ENCODE results near the gene TIMM23.
"Not testable (repeated sequence)": the region's sequence is repeated elsewhere in the genome, so short reads cannot be mapped to it uniquely, and the experiment has no call there.

Gene TIMM23

DNA sequence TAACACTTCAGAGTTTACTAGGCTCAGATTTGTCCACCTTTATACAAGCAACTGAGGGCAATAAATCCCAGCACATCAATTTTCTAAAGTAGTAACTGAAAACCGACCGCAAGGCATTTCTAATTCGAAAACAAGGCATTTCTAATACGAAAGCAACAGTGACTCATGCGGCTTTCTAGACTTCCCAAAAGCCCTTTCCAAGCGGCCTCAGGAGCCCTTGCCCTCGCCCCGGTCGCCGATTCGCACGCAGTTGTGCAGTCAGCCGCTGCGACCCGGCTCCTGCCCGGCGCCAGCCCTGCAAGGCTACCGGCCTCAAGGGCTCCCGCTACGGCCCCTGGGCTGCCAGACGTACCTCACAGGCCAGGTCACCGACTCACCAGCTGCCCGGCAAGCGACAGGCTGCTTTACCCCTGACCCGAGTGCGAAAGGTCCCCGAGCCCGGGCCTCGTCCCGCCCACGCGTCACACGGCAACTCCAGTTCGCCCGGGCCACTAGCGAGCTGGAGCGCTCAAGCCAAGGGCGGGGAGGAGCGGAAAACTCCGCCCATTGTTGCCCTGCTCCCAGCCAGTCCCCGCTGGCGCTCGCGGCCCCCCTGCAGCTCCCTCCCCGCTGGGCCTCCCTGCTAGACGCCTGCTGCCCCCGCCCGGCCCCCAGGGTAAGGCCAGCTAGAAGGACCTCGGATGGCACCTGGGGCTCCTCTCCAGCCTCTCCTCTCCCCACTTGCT lies 50.9 kb downstream of the TIMM23 start:
- DNase-seq (ENCODE audit: low read depth), result peak; percentile 51

DNA sequence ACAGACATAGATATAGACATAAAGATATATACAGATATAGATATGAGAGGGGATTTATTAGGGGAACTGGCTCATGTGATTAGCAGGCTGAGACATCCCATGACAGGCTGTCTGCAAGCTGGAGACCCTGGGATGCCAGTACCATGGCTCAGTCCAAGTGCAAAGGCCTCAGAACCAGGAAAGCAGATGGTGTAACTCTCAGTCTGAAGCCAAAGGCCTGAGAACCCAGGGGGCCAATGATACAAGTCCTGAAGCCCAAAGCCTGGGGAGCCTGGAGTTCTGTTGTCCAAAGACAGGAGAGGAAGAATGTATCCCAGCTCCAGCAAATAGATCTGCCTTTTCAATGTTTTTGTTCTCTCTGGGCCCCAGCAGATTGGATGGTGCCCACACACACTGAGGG lies 52.7 kb downstream of the TIMM23 start:
- no peak for DNase-seq (ENCODE audit: low read depth)

DNA sequence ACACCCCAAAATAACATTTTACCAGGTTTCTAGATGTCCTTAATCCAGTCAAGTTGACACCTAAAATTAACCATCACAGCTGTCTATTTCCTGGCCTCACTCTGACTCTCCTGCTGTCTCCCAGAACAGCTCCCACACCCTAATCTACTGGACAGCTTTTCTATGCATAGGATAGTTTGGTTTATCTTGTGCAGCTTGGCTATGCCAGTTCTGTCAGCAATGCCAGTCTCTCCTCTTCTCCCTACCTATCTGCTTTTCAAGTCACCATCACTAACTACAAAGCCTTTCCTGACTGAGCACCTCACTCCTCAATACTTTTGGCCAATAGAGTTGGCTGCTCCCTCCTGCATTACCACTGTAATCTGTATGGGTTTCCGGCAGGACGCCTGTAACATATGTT lies 53.1 kb downstream of the TIMM23 start:
- no peak for DNase-seq (ENCODE audit: low read depth)

- no peak for DNase-seq (ENCODE audit: low read depth)
Measured at GRCh38 chr10:46026106-46026505, 53.8 kb downstream of the TIMM23 start.

GRCh38 chr10:46028584-46029460 lies 56.5 kb downstream of the TIMM23 start:
- DNase-seq (ENCODE audit: low read depth), result no peak

DNA sequence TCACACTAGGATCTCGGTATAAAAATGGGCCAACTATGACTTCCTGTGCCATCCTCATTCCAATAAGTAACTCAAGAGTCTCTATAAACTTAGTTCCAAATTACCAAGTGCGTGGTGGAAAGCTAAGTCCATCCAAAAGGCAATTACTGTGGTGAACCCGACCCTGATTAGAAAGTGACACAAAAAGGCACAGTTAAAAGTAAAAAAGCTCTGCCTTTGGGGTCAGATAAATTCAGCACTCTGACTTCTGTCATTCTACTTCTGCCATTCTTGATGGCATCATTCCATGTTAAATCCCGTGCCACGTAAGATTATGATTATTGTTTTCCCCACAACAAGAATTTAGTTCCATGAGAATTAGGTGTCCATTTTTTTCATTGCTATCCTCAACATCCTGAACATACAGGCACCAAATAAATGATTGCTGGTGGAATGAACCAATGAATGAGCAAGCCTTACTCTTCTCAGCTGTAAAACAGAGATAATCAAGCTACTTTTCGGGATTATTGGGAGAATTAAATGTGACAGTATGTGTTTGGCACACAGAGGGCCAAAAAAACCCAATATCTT lies 57.3 kb downstream of the TIMM23 start:
- DNase-seq (ENCODE audit: low read depth), result no peak

- peak; percentile 76 for DNase-seq (ENCODE audit: low read depth)
Measured at GRCh38 chr10:46030091-46030937, 58.0 kb downstream of the TIMM23 start, which contains the start of gene NCOA4. NCOA4 (minus strand) TSS chr10:46030623; CDS start chr10:46016680, 13,943 bp downstream.

- DNase-seq (ENCODE audit: low read depth), result no peak
Measured at GRCh38 chr10:46031648-46032532, 59.6 kb downstream of the TIMM23 start.

DNA sequence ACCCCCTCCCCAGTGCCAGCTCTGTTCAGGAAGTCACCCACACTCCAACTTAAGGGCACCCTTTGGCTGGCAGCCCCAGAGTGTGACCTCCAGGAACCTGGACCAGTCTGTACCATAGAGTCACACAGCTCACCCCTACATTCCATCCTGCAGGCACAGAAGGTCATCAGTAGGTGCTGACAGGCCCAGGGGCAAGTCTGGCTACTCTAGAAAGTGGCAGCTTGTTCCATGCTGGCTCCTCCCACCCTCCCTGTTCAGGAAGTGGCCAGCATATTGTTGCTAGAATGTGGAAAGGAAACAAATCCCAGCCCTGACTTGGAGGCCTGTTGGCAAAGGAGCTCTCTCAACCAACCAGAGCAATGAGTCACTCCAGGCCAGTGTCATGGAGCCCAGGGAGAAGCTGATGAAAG lies 61.3 kb downstream of the TIMM23 start:
- DNase-seq (ENCODE audit: low read depth), result no peak

GRCh38 chr10:46035923-46036849 lies 63.9 kb downstream of the TIMM23 start:
- DNase-seq (ENCODE audit: low read depth), result no peak

GRCh38 chr10:46037107-46037825 lies 65.0 kb downstream of the TIMM23 start:
- no peak for DNase-seq (ENCODE audit: low read depth)

DNA sequence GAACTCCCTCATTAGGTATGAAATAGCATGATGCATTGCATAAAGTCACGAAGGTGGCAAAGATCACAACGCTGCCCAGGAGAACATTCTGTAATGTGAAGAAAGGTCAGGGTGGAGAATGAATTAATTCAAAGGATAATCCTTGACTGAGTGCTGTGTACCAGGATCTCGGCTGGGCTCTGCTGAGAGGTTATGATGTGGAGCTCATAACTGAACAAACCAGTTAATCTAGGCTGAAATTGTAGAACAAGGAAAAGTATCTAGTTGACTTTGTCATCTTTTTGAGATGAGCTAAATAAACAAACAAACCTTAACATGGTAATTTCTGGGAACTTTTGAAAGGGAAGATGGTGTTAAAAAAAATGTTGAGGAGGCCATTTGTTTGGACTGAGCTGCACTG lies 67.7 kb downstream of the TIMM23 start:
- DNase-seq (ENCODE audit: low read depth), result no peak

DNA sequence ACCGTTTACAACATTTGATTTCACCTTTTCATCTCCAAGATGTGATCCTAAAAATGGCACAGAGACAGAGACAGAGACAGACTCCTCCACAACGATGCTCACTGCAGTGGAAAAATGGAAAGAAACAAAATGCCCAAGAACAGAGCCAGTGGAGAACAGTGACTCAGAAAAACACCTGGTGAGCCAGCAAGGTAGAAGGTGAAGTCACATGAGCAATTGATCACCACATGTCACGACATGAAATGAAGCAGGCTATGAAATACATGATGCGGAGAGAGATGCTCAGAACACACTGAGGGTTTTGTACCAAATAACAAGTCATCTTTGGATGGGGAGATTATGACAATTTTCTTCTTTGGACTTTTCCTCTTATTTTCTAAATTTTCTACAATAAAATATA lies 70.2 kb downstream of the TIMM23 start:
- no peak for DNase-seq (ENCODE audit: low read depth)

- DNase-seq (ENCODE audit: low read depth), result no peak
Measured at GRCh38 chr10:46046261-46046660, 74.0 kb downstream of the TIMM23 start, which contains the start of gene MSMB. MSMB (minus strand) TSS chr10:46046269; CDS start chr10:46046237, 32 bp downstream.

DNA sequence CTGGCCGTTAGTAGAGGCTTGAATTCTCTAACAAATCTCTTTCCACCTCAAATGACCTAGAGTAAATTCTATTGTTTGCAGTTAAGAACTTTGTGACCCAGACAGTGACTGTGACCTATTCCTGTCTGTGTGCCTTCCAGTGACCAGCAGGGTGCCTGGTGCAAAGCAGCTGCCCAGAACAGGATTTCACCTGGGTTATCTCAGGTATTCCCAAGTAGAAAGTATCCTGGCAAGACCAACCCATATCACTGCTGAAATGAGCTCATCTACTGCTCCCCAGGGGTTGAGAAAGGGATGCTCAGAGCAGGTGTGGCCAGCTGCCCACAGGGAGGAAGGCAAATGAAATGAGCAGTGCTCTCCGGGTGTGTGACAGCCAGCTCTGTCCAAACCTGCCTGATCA lies 75.9 kb downstream of the TIMM23 start:
- no peak for DNase-seq (ENCODE audit: low read depth)

DNA sequence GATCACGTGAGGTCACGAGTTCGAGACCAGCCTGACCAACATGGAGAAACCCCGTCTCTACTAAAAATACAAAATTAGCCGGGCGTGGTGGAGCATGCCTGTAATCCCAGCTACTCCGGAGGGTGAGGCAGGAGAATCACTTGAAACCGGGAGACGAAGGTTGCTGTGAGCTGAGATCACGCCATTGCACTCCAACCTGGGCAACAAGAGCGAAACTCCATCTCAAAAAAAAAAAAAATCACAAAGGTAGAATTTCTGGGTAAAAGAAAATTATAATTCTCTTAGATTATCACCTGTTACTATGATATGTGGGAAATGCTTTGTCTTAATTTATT lies 77.2 kb downstream of the TIMM23 start:
- not testable (repeated sequence) for DNase-seq (ENCODE audit: low read depth)

DNA sequence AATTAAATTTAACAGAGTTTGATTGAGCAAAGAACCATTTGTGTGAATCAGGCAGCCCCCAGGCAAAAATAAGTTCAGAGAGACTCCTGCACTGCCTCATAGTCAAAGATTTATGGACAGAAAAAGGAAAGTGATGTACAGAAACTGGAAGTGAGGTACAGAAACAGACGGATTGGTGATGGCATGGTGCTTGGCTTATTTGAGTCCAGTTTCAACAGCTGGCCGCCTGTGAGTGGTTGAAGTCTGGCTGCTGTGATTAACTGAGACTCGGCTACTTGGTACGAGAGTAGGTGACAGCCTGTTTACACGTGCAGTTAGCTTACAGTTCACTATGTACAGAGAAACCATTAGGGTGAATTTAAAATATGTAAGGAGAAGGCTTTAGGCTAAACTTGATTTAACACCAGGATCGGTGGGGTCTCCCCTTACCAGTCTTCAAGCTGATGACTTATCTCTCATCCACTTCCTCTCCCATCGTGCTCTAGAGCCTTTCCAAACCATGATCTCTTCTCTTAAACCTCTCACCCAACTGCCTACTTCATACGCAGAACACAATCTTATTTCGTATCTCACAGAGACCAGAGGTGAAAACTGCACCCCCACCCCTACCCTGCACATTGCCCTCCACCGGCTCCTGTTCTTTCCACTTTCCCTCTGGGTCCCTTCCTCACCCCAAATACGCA lies 78.8 kb downstream of the TIMM23 start:
- DNase-seq (ENCODE audit: low read depth), result no peak

- DNase-seq (ENCODE audit: low read depth), result no peak
Measured at GRCh38 chr10:46052057-46052790, 79.9 kb downstream of the TIMM23 start.

Measured in stimulated activated CD8-positive, alpha-beta memory T cell treated with anti-CD3 and anti-CD28 coated beads, Interleukin-15, amount 100 ng/mL, for 24 hours (primary cell).